ENCODE measurements around the gene STK36.

Gene STK36

DNA sequence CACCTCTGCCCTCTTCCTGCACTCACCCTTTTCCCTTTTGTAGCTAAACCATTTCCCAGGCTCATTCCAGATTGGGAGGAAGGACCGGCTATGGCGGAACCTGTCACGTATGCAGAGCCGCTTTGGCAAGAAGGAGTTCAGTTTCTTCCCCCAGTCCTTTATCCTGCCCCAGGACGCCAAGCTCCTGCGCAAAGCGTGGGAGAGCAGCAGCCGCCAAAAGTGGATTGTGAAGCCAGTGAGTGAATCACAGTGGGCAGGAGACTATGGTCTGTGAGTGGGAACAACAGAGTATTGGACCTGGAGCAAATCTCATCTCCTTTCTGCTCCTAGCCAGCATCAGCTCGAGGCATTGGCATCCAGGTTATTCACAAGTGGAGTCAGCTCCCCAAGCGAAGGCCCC is 75.1 kb downstream of the STK36 start:
- no peak for DNase-seq (ENCODE audit: low read depth)

DNA sequence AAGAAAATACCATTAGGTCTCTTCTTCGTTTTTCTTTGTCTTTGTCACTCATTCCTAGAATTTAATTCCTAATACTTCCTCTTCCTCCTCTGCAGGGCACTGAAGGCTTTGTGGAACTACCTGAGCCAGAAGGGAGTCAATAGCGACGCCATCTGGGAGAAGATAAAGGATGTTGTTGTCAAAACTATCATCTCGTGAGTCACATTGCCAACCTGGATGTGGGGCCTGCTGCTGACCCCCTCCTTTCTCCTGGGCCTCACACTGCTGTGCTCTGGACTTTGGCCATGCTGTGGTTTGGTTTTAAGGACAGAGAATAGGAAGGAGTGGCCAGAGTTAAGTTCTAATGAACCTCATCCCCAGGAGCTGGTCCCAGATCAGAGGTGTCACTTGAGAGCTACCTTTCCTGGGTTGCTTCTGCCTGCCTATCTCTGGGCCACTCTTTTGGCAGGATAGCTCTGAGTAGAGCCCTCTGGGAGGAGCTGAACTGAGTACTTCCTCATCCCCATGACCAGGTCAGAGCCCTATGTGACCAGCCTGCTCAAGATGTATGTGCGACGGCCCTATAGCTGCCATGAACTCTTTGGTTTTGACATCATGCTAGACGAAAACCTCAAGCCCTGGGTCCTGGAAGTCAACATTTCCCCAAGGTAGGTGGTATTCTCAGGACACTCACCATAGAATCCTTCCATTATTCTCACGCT is 77.0 kb downstream of the STK36 start:
- DNase-seq (ENCODE audit: low read depth): no peak
